ENCODE data around the gene PAF1. TPM values are rescaled to one million over a fixed set of nuclear protein-coding genes. Genes with fewer than 3 reads are reported as not detected.
"Not testable (repeated sequence)": the region's sequence is repeated elsewhere in the genome, so short reads cannot be mapped to it uniquely, and the experiment has no call there.

Gene PAF1
- total RNA-seq, 1 donor from 2014 or later: 70.2 TPM

GRCh38 chr19:39341719-39342604 is 48.9 kb downstream of the PAF1 start, which contains the start of gene SAMD4B:
Gene SAMD4B (plus strand): TSS chr19:39342421. CDS start chr19:39356894, 14,473 bp downstream.
- peak within 1 kb of the TSS; percentile 91 to 96 for H3K4me3 ChIP-seq
- no peaks in the 10 kb centered on the region for H3K9me3 ChIP-seq
- TF ChIP-seq CTCF (IDR thresholded peaks at IDR 0.05) (peak; percentile 50 to 82 (median 71)), POLR2AphosphoS5 (IDR thresholded peaks at IDR 0.05; ENCODE audit: insufficient read depth in 1 of 2, low read depth in 1 of 2) (peak; percentile 86 to 94), POLR2A (IDR thresholded peaks at IDR 0.05) (peak in 1 of 2 donors; percentile 95)
- intact Hi-C loops (cut with DNase I): loop anchor here (5.0 kb wide), 1 partner anchor 70 kb away; the partner anchor contains the start of gene PLEKHG2
- peak within 1 kb of the TSS; percentile 95 for H3K27ac ChIP-seq
- DNase-seq (ENCODE audit: extremely low spot score in 2 of 2): peak in 1 of 2 donors; percentile 98
- peaks cover 0 to 5% of the 10 kb centered on the region in 2 donors for H3K36me3 ChIP-seq
- H3K4me1 ChIP-seq: peaks cover 54% of the 10 kb centered on the region
- H3K27me3 ChIP-seq: no peaks in the 10 kb centered on the region

GRCh38 chr19:39341129-39341718 is 49.7 kb downstream of the PAF1 start:
- Histone ChIP-seq H3K27me3 (no peaks in the 10 kb centered on the region), H3K9me3 (no peaks in the 10 kb centered on the region), H3K36me3 (peaks cover 0 to 5% of the 10 kb centered on the region in 2 donors), H3K27ac (peak overlapping the region; percentile 92), H3K4me1 (peaks cover 46% of the 10 kb centered on the region), H3K4me3 (peak overlapping the region; percentile 88 to 91)
- intact Hi-C loops (cut with DNase I): loop anchor here (5.0 kb wide), 1 partner anchor 71 kb away; the partner anchor contains the start of gene PLEKHG2
- no peak for TF ChIP-seq POLR2A (IDR thresholded peaks at IDR 0.05)
- TF ChIP-seq POLR2AphosphoS5 (IDR thresholded peaks at IDR 0.05; ENCODE audit: insufficient read depth in 1 of 2, low read depth in 1 of 2): no peak
- no peak for TF ChIP-seq CTCF (IDR thresholded peaks at IDR 0.05)
- DNase-seq (ENCODE audit: extremely low spot score in 2 of 2): peak in 1 of 2 donors; percentile 92

- peaks cover 36% of the 10 kb centered on the region for H3K4me1 ChIP-seq
- not testable (repeated sequence) for H3K27ac ChIP-seq; DNase-seq (ENCODE audit: extremely low spot score in 2 of 2); H3K4me3 ChIP-seq; H3K36me3 ChIP-seq; H3K9me3 ChIP-seq; H3K27me3 ChIP-seq
- intact Hi-C loops (cut with DNase I): loop anchor here (5.0 kb wide), 1 partner anchor 72 kb away; the partner anchor contains the start of gene PLEKHG2
Observed at GRCh38 chr19:39340156-39340555, 50.8 kb downstream of the PAF1 start.

- no peaks in the 10 kb centered on the region for H3K36me3 ChIP-seq
- TF ChIP-seq POLR2AphosphoS5 (IDR thresholded peaks at IDR 0.05; ENCODE audit: insufficient read depth in 1 of 2, low read depth in 1 of 2) (no peak), POLR2A (IDR thresholded peaks at IDR 0.05) (no peak), CTCF (IDR thresholded peaks at IDR 0.05) (no peak)
- intact Hi-C loops (cut with DNase I): loop anchor here (5.0 kb wide), 1 partner anchor 73 kb away; the partner anchor contains the start of gene PLEKHG2
- peaks cover 31% of the 10 kb centered on the region for H3K4me1 ChIP-seq
- H3K9me3 ChIP-seq: no peaks in the 10 kb centered on the region
- H3K27me3 ChIP-seq: no peaks in the 10 kb centered on the region
- no peak overlapping the region for H3K27ac ChIP-seq
- DNase-seq (ENCODE audit: extremely low spot score in 2 of 2): no peak
- H3K4me3 ChIP-seq: no peak overlapping the region
Observed at GRCh38 chr19:39339674-39340073, 51.2 kb downstream of the PAF1 start.

- no peak for TF ChIP-seq POLR2AphosphoS5 (IDR thresholded peaks at IDR 0.05; ENCODE audit: insufficient read depth in 1 of 2, low read depth in 1 of 2)
- no peak for TF ChIP-seq POLR2A (IDR thresholded peaks at IDR 0.05)
- no peak for TF ChIP-seq CTCF (IDR thresholded peaks at IDR 0.05)
- H3K27ac ChIP-seq: peak overlapping the region; percentile 70
- no peak overlapping the region for H3K4me3 ChIP-seq
Observed at GRCh38 chr19:39336483-39336882, 54.4 kb downstream of the PAF1 start.

More at GRCh38 chr19:39336483-39336882, 54.4 kb downstream of the PAF1 start:
- no peaks in the 10 kb centered on the region for H3K9me3 ChIP-seq
- DNase-seq (ENCODE audit: extremely low spot score in 2 of 2): no peak
- no peaks in the 10 kb centered on the region for H3K27me3 ChIP-seq
- H3K36me3 ChIP-seq: no peaks in the 10 kb centered on the region
- peaks cover 12% of the 10 kb centered on the region for H3K4me1 ChIP-seq
- intact Hi-C loops (cut with DNase I): no loop called here
